Neural cell (in vitro differentiated cells): ENCODE data around the gene SPC24. TPM values are rescaled to one million over a fixed set of nuclear protein-coding genes. Genes with fewer than 3 reads are reported as not detected.

Source experiments
- H2AFZ ChIP-seq: fragments of 200-600, 300-800 bp; sonication (generic), shearing (Covaris generic); 2 replicates; pipeline ENCODE4 v1.6.0; 2014; ENCODE audit warnings: low read depth, mild to moderate bottlenecking, antibody characterized with exemption, low read length, moderate library complexity
- H3F3A ChIP-seq: fragments of 200-600 bp; shearing (Covaris generic); 2 replicates; pipeline ENCODE4 v1.6.1; 2016; ENCODE audit warnings: mild to moderate bottlenecking, moderate library complexity, mixed read lengths, antibody characterized with exemption, low read length; ENCODE audit not compliant: insufficient read depth, poor library complexity, severe bottlenecking
- H3K27ac ChIP-seq: fragments of 200-600, 300-800 bp; sonication (generic), shearing (Covaris generic); 2 replicates; pipeline ENCODE4 v1.5.1; 2014; ENCODE audit warnings: mild to moderate bottlenecking, low read length, moderate library complexity
- H3K27me3 ChIP-seq: fragments of 300-800, 200-600 bp; sonication (generic), shearing (Covaris generic); 2 replicates; pipeline ENCODE4 v1.6.0; 2014; ENCODE audit warnings: mild to moderate bottlenecking, low read depth, low read length, moderate library complexity; ENCODE audit not compliant: insufficient read depth
- H3K36me3 ChIP-seq: fragments of 300-800, 200-600 bp; sonication (generic), shearing (Covaris generic); 2 replicates; pipeline ENCODE4 v1.5.1; 2014; ENCODE audit warnings: mild to moderate bottlenecking, antibody characterized with exemption, low read length, moderate library complexity; ENCODE audit not compliant: insufficient read depth
- H3K4me2 ChIP-seq: fragments of 300-800, 200-600 bp; sonication (generic), shearing (Covaris generic); 2 replicates; pipeline ENCODE4 v1.6.0; 2014; ENCODE audit warnings: mild to moderate bottlenecking, low read length
- H3K4me3 ChIP-seq: fragments of 300-800, 200-600 bp; sonication (generic), shearing (Covaris generic); 2 replicates; pipeline ENCODE4 v1.5.1; 2014; ENCODE audit warnings: mild to moderate bottlenecking, low read length, moderate library complexity
- H3K79me2 ChIP-seq: fragments of 200-600 bp; shearing (Covaris generic); replicated peaks from 2 replicates; pipeline ENCODE4 v1.6.0; 2014; ENCODE audit warnings: mild to moderate bottlenecking, low read length, moderate library complexity; ENCODE audit not compliant: insufficient read depth
- H3K9ac ChIP-seq: fragments of 300-800, 200-600 bp; sonication (generic), shearing (Covaris generic); 2 replicates; pipeline ENCODE4 v1.6.1; 2016; ENCODE audit warnings: mild to moderate bottlenecking, low read length, mixed read lengths
- H3K9me2 ChIP-seq: fragments of 200-600 bp; shearing (Covaris generic); 2 replicates; pipeline ENCODE4 v1.6.1; 2016; ENCODE audit warnings: mild to moderate bottlenecking, low read length, mixed read lengths; ENCODE audit not compliant: insufficient read depth
- H3K9me3 ChIP-seq: fragments of 200-600, 300-800 bp; sonication (generic), shearing (Covaris generic); 2 replicates; pipeline ENCODE4 v1.6.1; 2016; ENCODE audit warnings: mild to moderate bottlenecking, mixed run types, low read length, moderate library complexity, mixed read lengths
- H4K20me1 ChIP-seq: fragments of 200-600 bp; shearing (Covaris generic); 2 replicates; pipeline ENCODE4 v1.6.1; 2016; ENCODE audit warnings: mild to moderate bottlenecking, mixed run types; ENCODE audit not compliant: insufficient read depth
- EP300 ChIP-seq: fragments of 450-650 bp; conservative IDR thresholded peaks from 2 replicates; pipeline ENCODE4 v1.6.1; 2014; ENCODE audit warnings: antibody characterized with exemption, mild to moderate bottlenecking, moderate library complexity; ENCODE audit not compliant: poor library complexity, severe bottlenecking
- EZH2 ChIP-seq: fragments of 200-600, 300-800 bp; shearing (Covaris generic), sonication (generic); IDR thresholded peaks from 2 replicates; pipeline ENCODE4 v1.6.1; 2014; ENCODE audit warnings: antibody characterized with exemption, low read length, borderline replicate concordance, mild to moderate bottlenecking; ENCODE audit not compliant: insufficient read depth, poor library complexity, severe bottlenecking
- MXI1 ChIP-seq: fragments of 450-650 bp; conservative IDR thresholded peaks from 2 replicates; pipeline ENCODE4 v1.6.1; 2014; ENCODE audit warnings: antibody characterized with exemption, mild to moderate bottlenecking; ENCODE audit not compliant: poor library complexity, severe bottlenecking
- POLR2AphosphoS5 ChIP-seq: IDR thresholded peaks from 2 replicates; pipeline ENCODE4 v1.6.1; 2012
- RAD21 ChIP-seq: fragments of 450-650 bp; conservative IDR thresholded peaks from 2 replicates; pipeline ENCODE4 v1.6.1; 2014; ENCODE audit warnings: antibody characterized with exemption, mild to moderate bottlenecking, moderate library complexity
- SMC3 ChIP-seq: fragments of 450-650 bp; conservative IDR thresholded peaks from 2 replicates; pipeline ENCODE4 v1.6.1; 2014; ENCODE audit warnings: antibody characterized with exemption, mild to moderate bottlenecking, moderate library complexity; ENCODE audit not compliant: poor library complexity
- TAF1 ChIP-seq: IDR thresholded peaks from 2 replicates; pipeline ENCODE4 v1.6.1; 2012; ENCODE audit warnings: low read depth
- polyA plus RNA-seq: library from polyadenylated mRNA; depleted of rRNA; stranded (reverse); fragments of >200 nt; gene quantifications from 2 replicates; pipeline ENCODE4 v1.2.3, GENCODE V29; 2014
- TF ChIP-seq, protein P1 (sequence below): IDR thresholded peaks from 2 replicates; pipeline ENCODE4 v1.6.1; 2012; ENCODE audit warnings: borderline replicate concordance
- TF ChIP-seq, protein P2 (sequence below): fragments of 450-650 bp; IDR thresholded peaks from 2 replicates; pipeline ENCODE4 v1.5.1; 2014; ENCODE audit warnings: antibody characterized with exemption, mild to moderate bottlenecking, moderate library complexity; ENCODE audit not compliant: poor library complexity, severe bottlenecking

SPC24 gene
- polyA plus RNA-seq, 1 donor from 2014 or later: 0.40 TPM

DNA sequence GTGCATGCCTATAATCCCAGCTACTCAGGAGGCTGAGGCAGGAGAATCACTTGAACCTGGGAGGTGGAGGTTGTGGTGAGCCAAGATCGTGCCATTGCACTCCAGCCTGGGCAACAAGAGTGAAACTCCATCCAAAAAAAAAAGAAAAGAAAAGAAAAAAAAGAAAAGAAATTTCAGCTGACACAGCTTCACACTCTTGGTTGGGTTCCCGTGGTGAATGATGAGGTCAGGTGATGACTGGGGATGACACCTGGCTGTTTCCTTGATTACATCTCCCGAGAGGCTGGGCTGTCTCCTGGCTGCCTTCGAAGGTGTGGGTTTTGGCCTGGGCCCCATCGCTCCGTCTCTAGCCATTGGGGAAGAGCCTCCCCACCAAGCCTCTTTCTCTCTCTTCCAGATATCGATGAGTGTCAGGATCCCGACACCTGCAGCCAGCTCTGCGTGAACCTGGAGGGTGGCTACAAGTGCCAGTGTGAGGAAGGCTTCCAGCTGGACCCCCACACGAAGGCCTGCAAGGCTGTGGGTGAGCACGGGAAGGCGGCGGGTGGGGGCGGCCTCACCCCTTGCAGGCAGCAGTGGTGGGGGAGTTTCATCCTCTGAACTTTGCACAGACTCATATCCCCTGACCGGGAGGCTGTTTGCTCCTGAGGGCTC, 44.3 kb downstream of the SPC24 start:
- no peak overlapping the region for H3K27ac ChIP-seq
- no peaks in the 10 kb centered on the region for H3F3A ChIP-seq
- TF ChIP-seq POLR2AphosphoS5 (no peak), SMC3 (no peak), EP300 (no peak), RAD21 (no peak), TAF1 (no peak), EZH2 (no peak)
- no peaks in the 10 kb centered on the region for H3K36me3 ChIP-seq
- no peak overlapping the region for H3K9ac ChIP-seq
- H3K9me3 ChIP-seq: no peaks in the 10 kb centered on the region
- no peaks in the 10 kb centered on the region for H3K79me2 ChIP-seq
- no peaks in the 10 kb centered on the region for H4K20me1 ChIP-seq
- H3K4me2 ChIP-seq: no peak overlapping the region
- H3K4me3 ChIP-seq: no peak overlapping the region
- H3K9me2 ChIP-seq: no peaks in the 10 kb centered on the region
- H3K27me3 ChIP-seq: no peaks in the 10 kb centered on the region
- H2AFZ ChIP-seq: no peak overlapping the region

DNA sequence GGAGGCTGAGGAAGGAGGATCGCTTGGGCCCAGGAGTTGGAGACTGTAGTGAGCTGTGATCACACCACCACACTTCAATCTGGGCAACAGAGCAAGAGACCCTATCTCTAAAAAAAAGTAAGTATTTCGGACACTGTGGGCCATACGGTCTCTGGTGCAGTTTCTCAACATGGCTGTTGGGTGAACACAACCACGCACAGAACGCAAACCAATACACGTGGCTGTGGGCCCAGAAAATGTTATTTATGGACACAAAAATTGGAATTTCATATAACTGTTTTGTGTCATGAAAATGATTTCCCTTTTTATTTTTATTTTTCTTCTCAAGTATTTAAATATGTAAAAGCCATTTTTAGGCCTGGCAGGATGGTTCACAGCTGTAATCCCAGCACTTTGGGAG, 46.8 kb downstream of the SPC24 start:
- no peak overlapping the region for H3K27ac ChIP-seq
- no peaks in the 10 kb centered on the region for H3K9me3 ChIP-seq

More for the DNA sequence above, 46.8 kb downstream of the SPC24 start:
- H3K9ac ChIP-seq: no peak overlapping the region
- no peaks in the 10 kb centered on the region for H4K20me1 ChIP-seq
- no peaks in the 10 kb centered on the region for H3K36me3 ChIP-seq
- H2AFZ ChIP-seq: no peak overlapping the region
- no peak overlapping the region for H3K4me3 ChIP-seq
- H3F3A ChIP-seq: no peaks in the 10 kb centered on the region
- TF ChIP-seq POLR2AphosphoS5 (no peak), MXI1 (no peak), SMC3 (no peak), TAF1 (no peak), RAD21 (no peak), EZH2 (no peak), EP300 (no peak)
- TF ChIP-seq, protein P1, sequence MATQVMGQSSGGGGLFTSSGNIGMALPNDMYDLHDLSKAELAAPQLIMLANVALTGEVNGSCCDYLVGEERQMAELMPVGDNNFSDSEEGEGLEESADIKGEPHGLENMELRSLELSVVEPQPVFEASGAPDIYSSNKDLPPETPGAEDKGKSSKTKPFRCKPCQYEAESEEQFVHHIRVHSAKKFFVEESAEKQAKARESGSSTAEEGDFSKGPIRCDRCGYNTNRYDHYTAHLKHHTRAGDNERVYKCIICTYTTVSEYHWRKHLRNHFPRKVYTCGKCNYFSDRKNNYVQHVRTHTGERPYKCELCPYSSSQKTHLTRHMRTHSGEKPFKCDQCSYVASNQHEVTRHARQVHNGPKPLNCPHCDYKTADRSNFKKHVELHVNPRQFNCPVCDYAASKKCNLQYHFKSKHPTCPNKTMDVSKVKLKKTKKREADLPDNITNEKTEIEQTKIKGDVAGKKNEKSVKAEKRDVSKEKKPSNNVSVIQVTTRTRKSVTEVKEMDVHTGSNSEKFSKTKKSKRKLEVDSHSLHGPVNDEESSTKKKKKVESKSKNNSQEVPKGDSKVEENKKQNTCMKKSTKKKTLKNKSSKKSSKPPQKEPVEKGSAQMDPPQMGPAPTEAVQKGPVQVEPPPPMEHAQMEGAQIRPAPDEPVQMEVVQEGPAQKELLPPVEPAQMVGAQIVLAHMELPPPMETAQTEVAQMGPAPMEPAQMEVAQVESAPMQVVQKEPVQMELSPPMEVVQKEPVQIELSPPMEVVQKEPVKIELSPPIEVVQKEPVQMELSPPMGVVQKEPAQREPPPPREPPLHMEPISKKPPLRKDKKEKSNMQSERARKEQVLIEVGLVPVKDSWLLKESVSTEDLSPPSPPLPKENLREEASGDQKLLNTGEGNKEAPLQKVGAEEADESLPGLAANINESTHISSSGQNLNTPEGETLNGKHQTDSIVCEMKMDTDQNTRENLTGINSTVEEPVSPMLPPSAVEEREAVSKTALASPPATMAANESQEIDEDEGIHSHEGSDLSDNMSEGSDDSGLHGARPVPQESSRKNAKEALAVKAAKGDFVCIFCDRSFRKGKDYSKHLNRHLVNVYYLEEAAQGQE: no peak
- TF ChIP-seq, protein P2, sequence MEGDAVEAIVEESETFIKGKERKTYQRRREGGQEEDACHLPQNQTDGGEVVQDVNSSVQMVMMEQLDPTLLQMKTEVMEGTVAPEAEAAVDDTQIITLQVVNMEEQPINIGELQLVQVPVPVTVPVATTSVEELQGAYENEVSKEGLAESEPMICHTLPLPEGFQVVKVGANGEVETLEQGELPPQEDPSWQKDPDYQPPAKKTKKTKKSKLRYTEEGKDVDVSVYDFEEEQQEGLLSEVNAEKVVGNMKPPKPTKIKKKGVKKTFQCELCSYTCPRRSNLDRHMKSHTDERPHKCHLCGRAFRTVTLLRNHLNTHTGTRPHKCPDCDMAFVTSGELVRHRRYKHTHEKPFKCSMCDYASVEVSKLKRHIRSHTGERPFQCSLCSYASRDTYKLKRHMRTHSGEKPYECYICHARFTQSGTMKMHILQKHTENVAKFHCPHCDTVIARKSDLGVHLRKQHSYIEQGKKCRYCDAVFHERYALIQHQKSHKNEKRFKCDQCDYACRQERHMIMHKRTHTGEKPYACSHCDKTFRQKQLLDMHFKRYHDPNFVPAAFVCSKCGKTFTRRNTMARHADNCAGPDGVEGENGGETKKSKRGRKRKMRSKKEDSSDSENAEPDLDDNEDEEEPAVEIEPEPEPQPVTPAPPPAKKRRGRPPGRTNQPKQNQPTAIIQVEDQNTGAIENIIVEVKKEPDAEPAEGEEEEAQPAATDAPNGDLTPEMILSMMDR: no peak
- no peaks in the 10 kb centered on the region for H3K79me2 ChIP-seq
- no peaks in the 10 kb centered on the region for H3K9me2 ChIP-seq
- no peak overlapping the region for H3K4me2 ChIP-seq
- no peaks in the 10 kb centered on the region for H3K27me3 ChIP-seq
